NCI-H82 treated with DMSO at 0.1 percent for 48 hours (cell line): ENCODE data around the gene HMGB2.

Experiments
- DNase-seq: peaks from one replicate; lab custom pipeline; 2025; ENCODE audit not compliant: unreplicated experiment; lab: John Stamatoyannopoulos, UW

Gene HMGB2

DNA sequence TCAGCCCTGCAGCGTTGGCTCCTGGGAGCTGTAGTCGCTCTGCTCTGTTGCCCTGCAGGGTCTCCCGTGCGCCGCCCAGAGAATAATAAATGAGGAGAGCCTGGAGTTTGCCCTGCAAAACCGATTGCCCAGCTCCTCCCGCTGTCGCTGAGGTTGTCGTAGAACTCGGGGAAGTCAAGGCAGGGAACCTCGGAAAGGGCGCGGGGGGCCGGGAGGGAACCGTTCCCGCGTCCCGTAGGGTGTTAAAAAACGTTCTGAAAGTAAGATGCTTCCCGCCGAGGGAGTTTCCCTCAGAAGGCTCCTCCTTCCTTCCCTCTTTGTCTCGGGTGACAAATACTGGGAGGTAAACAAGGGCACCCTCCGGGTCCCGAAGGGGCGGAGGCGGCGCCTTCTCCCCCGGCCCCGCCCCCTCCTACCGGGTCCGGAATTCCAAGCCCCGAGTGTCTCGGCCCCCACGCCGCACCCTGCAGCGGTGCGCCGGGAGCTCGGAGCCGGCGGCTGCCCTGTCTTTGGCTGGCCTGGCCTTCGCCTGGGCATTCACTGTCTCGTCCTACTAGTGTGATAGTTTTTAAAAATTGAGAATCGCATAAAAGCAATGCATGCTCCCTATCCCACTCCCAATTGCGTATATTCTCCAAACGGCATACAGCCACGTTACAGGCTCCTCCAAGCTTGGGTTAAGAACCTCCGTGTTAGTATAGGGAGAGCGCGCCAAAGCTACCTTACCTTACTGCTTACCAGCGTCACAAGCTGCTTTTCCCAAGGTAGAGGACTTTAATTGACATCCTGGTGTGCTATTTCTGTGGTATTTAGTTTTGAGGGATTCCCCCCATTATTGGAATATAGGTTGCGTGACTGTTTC, 964 bp upstream of the HMGB2 start:
- peak; percentile 55 for DNase-seq

DNA sequence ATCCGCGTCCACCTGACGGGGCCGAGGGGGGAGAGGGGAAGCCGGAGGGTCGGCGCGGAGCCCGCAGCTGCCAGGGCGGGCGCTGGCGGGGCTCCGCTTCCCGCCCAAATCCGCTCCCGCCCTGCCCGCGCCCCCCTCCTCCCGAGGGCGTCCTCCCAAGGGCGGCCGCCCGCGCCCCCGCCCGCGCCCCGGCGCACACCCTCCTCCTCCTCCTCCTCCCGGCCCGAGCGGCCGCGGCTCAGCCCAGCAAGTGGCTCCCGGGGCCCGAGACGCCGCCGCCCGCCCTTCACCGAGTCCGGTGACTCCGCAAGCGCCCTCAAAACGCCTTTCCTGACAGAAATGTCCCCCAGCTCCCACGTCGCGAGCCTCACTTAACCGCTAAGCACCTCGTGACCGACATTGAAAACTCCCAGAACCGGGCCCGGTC, 487 bp downstream of the HMGB2 start:
- DNase-seq = no peak

DNA sequence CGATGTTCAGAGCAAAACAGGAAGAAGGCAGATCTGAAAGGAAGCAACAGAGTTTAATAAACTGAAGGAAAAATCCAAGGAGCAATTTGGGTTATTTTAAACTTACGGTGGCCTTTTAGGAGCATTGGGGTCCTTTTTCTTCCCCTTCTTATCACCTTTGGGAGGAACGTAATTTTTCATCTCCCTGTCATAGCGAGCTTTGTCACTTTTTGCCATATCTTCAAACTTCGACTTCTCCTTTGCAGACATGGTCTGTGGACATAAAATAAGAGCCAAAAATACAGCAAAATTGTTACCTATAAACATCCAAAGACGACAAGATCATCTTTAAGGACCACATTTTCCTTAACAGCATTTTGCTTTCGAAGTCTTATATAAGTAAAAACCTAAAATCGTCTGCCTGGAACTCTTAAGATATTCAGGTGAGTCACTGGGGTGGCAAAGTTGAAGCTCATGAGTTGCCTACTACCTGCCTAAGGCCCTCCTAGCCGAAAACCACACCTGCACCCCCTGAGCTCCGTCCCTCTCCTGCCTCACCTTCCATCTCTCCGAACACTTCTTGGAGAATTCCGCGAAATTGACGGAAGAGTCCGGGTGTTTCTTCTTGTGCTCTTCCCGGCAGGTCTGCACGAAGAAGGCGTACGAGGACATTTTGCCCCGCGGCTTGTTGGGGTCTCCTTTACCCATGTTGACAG, 1.0 kb downstream of the HMGB2 start:
- no peak for DNase-seq

DNA sequence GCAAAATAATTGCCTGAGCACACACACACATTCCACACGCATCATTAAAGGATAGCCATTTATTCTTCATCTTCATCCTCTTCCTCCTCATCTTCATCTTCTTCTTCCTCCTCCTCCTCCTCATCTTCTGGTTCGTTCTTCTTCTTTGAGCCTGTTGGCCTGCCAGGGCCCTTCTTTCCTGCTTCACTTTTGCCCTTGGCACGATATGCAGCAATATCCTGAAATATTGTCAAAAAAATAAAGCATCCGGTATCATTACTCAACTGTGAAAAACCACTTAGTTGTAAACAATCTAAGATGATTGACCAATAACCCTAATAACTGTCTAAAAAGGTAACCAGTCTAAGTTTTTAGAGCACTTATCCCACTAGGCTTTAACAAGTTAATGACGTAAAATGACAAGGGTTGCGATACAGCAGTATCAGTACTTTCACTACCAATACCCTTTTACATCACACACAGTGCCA, 2.1 kb downstream of the HMGB2 start:
- DNase-seq = no peak

DNA sequence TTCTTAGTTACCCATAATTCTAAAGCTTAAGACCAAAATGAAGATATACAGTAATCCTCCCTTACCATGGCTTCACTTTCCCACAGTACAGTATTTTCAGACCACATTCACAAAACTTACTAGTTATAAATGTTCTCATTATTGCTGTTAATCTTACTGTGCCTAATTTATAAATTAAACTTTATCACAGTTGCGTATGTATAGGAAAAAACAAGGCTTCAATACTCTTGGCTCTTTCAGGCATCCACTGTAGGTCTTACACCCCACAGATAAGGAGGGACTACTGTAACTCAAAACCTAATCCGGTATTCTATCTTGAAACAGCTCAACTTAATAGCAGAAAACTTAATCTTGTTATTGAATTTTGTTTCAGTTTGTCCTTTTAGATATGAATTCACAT, 3.6 kb downstream of the HMGB2 start:
- DNase-seq = no peak

DNA sequence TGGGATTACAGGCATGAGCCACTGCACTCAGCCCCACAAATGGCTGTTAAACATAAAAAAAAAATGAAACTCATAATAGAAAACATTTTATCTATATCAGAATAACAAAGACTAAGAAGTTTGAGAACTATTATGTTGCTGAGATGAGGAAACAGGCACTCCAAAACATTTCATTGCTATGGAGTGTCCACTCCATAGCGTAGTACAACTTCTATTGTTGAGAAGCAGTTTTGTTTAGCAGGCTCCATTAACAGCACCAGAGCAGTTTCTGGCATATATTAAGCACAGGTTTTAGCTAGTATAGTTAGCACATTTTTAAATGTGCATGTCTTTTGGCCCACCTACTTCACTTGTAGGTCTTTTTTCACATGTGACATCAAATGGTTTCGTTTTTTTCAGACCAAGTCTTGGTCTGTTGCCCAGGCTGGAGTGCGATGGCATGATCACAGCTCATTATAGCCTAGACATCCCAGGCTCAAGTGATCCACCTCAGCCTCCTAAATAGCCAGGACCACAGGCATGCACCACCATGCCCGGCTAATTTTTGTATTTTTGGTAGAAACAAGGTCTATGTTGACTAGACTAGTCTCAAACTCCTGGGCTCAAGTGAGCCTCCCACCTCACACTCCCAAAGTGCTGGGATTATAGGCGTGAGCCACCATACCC, 5.8 kb downstream of the HMGB2 start:
- no peak for DNase-seq

DNA sequence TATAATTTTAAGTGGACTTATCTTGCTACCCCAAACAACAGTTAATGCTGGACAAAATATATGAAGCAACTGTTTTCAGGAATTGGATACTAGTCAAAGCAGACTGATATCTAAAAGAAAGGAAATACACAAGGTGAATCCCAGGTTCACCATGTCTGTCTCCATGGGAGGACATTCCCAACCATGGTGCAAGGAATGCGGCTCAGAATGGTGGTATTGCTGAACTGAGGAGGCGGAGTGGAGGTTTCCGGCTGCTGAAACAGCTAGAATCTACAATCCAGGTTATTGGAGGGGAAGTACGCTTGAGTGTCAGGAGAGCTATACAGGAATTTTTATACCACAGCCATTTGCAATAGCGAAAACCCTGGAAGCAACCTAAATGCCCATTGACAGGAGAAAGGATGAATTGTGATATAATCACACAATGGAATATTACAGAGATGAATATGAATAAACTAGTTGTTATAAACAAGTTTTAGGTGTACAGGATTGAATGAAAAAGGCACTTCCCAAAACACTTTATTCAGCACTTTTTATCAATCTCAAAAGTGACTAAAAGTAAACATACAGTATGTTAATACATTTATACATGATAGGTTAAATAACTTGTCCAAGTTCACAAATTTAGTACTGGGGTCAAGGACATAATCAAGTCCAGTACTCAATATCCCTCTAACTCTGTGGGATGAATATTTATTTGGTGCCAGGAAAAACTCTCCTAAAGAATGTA, 9.0 kb downstream of the HMGB2 start:
- DNase-seq = no peak

DNA sequence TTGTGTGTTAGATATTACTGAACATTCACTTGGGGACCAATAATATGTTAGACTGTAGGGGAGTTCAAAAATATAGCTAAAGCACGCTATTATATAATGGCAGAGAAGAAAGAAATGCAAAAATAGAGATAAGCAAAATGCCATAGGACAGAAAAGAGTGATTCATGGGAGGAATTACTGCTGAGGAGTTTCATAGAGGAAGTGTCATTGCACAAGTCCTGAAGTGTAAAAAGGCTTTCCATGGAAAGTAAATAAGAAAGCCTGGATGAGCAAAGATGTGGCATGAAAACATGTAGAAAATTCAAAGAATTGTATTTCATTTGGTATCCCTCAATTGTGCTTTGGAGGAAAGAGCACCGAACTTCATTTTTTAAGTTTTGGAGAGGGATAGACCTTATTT, 14.5 kb downstream of the HMGB2 start:
- no peak for DNase-seq

DNA sequence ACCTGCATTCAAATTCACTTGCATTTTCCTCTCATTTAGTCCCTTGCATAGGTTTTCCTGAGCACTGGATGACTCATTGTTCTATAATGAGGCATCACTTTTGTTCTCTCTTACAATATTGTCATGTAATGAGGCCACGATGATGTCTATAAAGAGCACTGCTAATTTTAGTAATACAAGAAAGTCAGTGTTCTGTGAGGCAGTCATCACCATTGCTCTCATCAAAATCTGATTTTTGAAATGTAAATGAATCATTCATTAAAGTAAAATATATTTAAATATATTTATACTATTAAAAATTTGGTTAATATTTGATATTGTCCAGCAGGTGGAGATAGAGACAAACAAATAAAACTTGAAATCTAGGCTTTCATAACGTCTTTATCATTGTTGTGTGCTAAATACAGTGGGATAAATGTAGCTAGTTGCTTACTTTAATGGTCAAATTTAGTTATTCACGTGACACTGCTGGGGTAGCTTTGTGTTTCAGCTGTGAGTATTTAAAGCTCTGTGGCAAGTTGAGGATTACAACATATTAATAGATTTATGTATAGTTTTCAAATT, 15.4 kb downstream of the HMGB2 start:
- no peak for DNase-seq

DNA sequence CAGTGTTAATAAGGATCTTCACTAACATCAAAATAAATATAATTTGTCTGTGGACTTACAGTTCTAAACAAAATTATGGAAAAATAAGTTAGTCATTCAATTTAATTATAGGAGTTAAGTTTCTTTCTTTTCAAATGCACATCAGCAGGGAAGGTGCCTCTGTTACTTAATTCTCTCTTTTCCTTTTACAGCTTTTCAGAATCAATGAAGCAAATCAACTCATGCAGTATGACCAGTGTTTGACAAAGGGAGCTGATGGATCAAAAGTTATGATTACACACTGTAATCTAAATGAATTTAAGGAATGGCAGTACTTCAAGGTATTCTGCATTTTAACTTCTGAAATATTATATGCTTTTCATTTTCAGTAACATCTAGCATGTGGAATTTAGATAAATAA, 15.9 kb downstream of the HMGB2 start:
- no peak for DNase-seq

DNA sequence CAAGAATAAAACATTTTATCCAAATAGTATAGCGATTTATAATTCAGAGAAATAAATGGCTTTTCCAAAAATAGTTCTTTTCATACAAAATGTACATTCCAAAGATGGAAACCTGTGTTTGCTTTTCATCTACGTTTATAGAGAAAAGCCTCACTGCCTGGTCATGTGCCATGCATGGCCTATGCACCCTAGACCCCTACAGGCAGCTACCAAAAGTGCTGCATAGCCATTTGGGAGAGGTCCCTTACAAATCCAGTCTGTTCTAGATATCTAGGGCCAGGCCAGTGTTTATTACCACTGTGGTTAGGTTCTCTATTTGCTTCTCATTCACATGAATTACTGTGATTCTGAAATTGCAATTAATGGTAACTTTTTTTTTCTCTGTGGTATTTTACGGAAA, 17.2 kb downstream of the HMGB2 start:
- DNase-seq = no peak

DNA sequence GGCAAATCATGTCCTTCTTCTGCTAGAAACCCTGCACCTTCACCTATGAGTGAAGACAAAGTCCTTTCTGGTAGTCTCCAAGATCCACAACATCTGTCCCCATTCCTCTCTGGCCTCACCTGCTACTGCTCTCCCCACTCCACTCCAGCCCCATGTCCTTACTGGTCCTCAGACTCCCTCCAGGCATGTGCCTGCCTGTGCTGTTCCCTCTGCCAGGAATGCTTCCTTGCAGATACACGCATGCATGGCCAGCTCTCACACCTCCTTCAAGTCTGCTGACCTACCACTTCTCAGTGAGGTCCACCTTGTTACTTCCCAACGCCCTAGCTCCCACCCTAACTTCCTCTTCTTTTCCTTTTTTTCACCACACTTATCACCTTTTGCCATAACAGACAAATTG, 18.1 kb downstream of the HMGB2 start:
- no peak for DNase-seq

DNA sequence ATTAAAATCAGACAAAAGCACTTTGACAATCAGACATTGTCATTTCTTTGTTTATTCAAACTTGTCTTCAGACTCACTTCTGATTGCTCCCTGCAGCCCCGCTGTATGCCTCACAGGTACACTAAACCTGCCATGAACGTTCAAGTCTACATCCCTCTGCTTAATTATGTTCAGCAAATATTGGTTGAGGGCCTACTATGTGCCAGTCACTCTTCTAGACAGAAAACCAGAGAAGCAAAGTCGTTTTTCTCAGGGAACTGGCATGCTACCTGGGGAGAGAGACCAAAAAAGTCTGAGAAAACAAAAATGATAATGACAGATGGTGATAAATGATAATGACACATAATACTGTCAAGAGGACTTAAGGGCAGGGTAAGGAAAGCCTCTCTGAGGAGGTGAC, 19.4 kb downstream of the HMGB2 start:
- no peak for DNase-seq

DNA sequence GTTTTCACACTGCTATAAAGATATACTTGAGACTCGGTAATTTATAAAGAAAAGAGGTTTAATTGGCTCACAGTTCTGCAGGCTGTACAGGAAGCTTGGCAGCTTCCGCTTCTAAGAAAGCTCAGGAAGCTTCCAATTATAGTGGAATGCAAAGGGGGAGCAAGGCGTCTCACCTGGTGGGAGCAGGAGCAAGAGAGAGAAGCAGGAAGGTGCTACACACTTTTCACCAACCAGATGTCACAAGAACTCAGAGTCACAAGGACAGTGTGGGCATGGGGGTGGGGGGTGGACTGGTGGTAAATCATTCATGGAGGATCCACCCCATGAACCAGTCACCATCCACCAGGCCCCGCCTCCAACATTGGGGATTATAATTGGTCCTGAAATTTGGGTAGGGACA, 22.8 kb downstream of the HMGB2 start:
- DNase-seq = no peak

DNA sequence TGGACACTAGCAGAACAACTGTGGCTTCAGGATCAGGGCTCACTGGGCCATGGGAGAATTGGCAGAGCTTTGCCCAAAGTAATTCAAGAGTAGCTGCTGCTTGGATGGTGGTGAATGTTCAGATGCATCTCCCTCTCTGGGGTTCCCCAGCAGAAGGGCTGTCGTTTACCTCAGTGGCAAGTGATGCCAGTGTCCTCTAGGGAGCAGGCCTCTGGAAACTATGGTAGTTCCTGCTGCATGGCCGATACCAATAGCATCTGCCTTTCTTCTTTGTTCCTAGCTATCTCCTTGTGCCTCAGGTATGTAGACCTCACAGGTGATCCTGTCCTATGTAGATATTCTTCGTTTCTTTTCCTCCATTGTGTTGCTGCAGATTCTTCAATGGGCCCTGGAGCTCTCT, 26.4 kb downstream of the HMGB2 start:
- no peak for DNase-seq

DNA sequence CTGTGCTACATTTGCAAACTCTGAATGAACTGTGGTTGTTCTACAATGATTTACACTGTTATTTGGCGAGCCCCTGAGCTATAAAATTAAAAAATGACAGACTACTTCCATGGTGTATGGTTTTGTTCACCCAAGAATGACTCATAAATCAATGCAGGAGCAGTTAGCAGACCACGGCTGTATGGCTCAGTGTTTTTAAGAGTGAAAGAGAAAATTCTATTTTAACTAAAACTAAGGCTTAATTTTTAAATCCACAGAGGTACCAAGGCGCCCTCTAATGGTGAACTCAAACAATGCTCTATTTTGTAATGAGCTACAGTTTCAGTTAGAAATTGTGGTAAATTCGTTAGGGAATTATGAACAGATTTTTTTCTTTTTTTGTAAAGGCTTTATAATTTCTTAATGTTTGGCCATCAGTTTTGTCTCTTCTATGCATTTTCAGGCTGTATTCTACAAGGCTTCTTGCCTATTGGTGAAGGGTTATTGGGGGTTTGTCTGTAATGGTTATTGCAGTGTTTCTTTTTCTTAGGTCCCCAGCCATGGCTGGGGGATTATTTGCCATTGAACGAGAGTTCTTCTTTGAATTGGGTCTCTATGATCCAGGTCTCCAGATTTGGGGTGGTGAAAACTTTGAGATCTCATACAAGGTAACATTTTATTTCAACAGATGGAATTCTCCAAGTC, 32.5 kb downstream of the HMGB2 start:
- DNase-seq = no peak

DNA sequence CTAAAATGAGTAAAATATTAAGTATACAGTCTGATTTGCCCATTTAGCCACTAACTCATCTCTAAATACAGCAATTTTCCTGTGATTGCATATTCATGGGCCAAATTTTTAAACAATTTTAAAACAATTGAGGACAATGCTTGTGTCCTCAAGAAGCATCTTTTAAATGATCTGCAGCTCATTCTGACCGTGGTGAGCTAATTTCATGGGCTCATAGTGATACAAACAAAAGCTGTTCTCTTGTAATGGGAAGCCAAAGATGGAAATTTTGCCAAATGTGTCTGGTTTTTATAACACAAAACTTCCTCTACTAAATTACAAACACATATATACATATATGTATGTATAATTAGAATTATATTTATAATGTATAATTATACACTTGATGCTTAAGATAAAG, 39.7 kb downstream of the HMGB2 start:
- no peak for DNase-seq

DNA sequence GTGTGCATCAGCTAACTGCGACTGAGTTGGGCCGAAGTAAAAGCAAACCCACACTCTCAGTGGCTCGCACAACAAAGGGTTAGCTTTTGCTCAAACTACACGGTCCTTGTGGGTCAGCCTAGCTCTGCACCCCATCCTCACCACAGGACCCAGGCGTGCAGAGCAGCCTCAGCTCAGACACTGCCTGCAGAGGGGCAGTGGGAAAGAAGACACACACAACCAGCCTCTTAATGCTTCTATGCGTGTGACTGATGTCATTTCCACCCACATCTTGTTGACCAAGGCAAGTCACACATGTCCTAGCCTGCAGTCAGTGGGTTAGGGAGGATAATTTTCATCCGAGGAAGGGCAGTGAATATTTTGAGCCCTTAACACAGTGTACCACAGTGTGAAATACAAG, 40.5 kb downstream of the HMGB2 start:
- no peak for DNase-seq

DNA sequence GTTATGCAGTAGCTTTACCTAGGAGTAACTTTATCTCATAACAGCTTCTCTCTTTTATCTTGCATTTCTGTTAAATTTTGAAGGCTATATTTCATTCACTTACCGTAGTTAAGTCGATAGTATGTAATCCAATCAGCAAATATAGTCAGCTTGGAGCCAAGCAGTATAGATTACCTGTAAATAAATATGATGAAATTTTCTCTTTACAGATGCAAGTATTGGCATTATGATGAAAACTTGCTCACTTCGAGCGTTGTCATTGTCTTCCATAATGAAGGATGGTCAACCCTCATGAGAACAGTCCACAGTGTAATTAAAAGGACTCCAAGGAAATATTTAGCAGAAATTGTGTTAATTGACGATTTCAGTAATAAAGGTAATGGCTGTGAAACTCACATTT, 42.3 kb downstream of the HMGB2 start:
- no peak for DNase-seq

DNA sequence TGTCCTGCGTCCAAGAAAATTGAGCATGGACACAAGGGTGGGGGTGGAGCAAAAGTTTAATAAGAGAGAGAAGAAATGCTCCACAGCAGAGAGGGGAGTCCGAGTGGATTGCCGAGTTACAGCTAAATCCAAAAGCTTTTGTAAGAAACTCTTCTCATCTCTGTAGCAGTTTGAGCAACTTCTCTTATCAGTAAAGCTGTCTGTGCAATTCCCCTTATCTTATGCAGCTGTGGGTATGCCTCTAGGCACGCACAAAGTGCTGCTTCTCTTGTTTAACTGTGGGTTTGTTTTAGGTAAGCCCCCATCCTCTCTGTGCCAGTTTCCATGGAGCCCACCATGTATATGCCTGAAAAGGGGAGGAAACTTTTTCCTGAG, 44.8 kb downstream of the HMGB2 start:
- no peak for DNase-seq
